Heart right ventricle (tissue), 16 donors: ENCODE data around the gene C10orf67. TPM values are rescaled to one million over a fixed set of nuclear protein-coding genes. Genes with fewer than 3 reads are reported as not detected.

Experiments
- ATAC-seq, 8 donors: fragments of 200-7000 bp; cut with Tn5 transposase; one replicate each; pipeline ENCODE4 v1.9.1; 2020; ENCODE audit warnings: mild to moderate bottlenecking in 8 of 8, moderate library complexity in 8 of 8, moderate number of reproducible peaks in 1 of 8
- DNase-seq, 2 donors: peaks; one replicate each; pipeline ENCODE4 v3.0.0-alpha.2; 2020
- H3K27ac ChIP-seq, 10 donors: fragments of 200-600 bp; sonication (generic) in 2 of 10; one replicate each; pipeline versions ENCODE4 v1.5.0 to v1.8.0; 2020 to 2022; ENCODE audit warnings: mild to moderate bottlenecking in 3 of 10
- H3K27me3 ChIP-seq, 7 donors: fragments of 200-600 bp; one replicate each; pipeline ENCODE4 v1.8.0; 2021 to 2022; ENCODE audit warnings: mild to moderate bottlenecking in 2 of 7
- H3K36me3 ChIP-seq, 9 donors: fragments of 200-600 bp; sonication (generic) in 1 of 9; one replicate each; pipeline versions ENCODE4 v1.5.0 to v1.8.0; 2020 to 2022; ENCODE audit warnings: mild to moderate bottlenecking in 2 of 9
- H3K4me1 ChIP-seq, 9 donors: fragments of 200-600 bp; sonication (generic) in 1 of 9; one replicate each; pipeline versions ENCODE4 v1.5.0 to v1.8.0; 2020 to 2022; ENCODE audit warnings: mild to moderate bottlenecking in 4 of 9
- H3K4me3 ChIP-seq, 10 donors: fragments of 200-600 bp; sonication (generic) in 2 of 10; one replicate each; pipeline versions ENCODE4 v1.5.0 to v1.8.0; 2020 to 2022; ENCODE audit warnings: mild to moderate bottlenecking in 7 of 10, moderate library complexity in 2 of 10
- H3K9me3 ChIP-seq, 11 donors: fragments of 200-600 bp in 10 of 11; sonication (generic) in 2 of 11; one replicate each; pipeline versions ENCODE4 v1.5.0 to v1.8.0; 2013 to 2022; ENCODE audit warnings: mild to moderate bottlenecking in 2 of 11, control low read depth in 1 of 11, moderate library complexity in 1 of 11
- CTCF ChIP-seq, 9 donors: fragments of 200-600 bp; sonication (generic) in 2 of 9; IDR thresholded peaks; one replicate each; pipeline versions ENCODE4 v1.5.0 to v1.8.0; 2021 to 2022; ENCODE audit warnings: antibody characterized with exemption in 9 of 9, mild to moderate bottlenecking in 5 of 9, moderate library complexity in 1 of 9
- WGBS, 2 donors: extraction: QIAGEN DNeasy Blood & Tissue Kit; methylation state at CpG; one replicate each; pipeline ENCODE4 v1.1.7; 2013; ENCODE audit warnings: inconsistent platforms in 1 of 2; 5-methylcytosine and 5-hydroxymethylcytosine counted together
- intact Hi-C, 10 donors: fragments of 100-400 bp; cut with DNase I; formaldehyde crosslinking; loops; one replicate each; pipeline versions ENCODE4 v1.11.1 to v1.14.2; 2022
- polyA plus RNA-seq, 2 donors: library from polyadenylated mRNA; stranded (reverse); fragments of 200-250 nt; gene quantifications; one replicate each; pipeline ENCODE4 v1.2.3, GENCODE V29; 2013
- total RNA-seq, 10 donors: library from RNA; stranded (reverse); fragmentation: NEBNext Ultra II Directional in 3 of 10; extraction: Animal tissue kit (Norgen Biotek cat#: 25700) in 3 of 10; gene quantifications; one replicate each; pipeline versions ENCODE4 v1.2.1 to v1.2.4, GENCODE V29; 2021 to 2023
- donor health status: Arrhythmogenic right ventricular cardiomyopathy.
- donor health status: ischemic (EF 13 %, LVEDD 7.1; RV severe dilation, severe dysfunction).
- donor health status: healthy with polysubstance abuse.
- donor health status: DM: no; HTN: yes; CAD: no.
- donor health status: DM: no; HTN: no; CAD: no.
- donor health status: ischemic (EF 25% LVEDD 6.9; RV normal size, moderate dysfunction).
- donor health status: ischemic (EF 25% LVEDD 5.7; RV mildly dilated, moderate dysfunction).
- donor health status: healthy.
- donor health status: DM: yes; HTN: yes; CAD: no.
- donor health status: Ischemic cardiomyopathy.
- donor health status: ischemic (EF 35%, LVEDD 5.7; RV mildly dilated, moderate dysfunction).
- donor health status: nonischemic (EF 11% LVEDD 7.7; RV severe dilation, severe dysfunction).
- donor health status: DM: yes; HTN: yes; CAD: no.
- donor health status: PGD.
- donor health status: ischemic (EF 29% LVEDD 5.4; RV normal size, mild dysfunction).
- donor health status: nonischemic (EF 23%, LVEDD 6.1; RV moderate dilation, normal function).

C10orf67 gene
- total and polyA plus RNA-seq, 12 donors: 0.15 to 1.5 (median 0.40) TPM

- H3K4me1 ChIP-seq: peaks cover 0 to 4% (median 0%) of the 10 kb centered on the region in 9 donors
- no peak for TF ChIP-seq CTCF (IDR thresholded peaks at IDR 0.05)
- no peaks in the 10 kb centered on the region for H3K9me3 ChIP-seq
- ATAC-seq (no peak), DNase-seq (no peak)
- no peak overlapping the region for H3K4me3 ChIP-seq
- 41 to 44% methylated on average over 12 of the region's 12 CpGs for WGBS, 2 donors
- H3K27ac ChIP-seq: no peak overlapping the region
- peaks cover 0 to 32% (median 18%) of the 10 kb centered on the region in 7 donors for H3K27me3 ChIP-seq
- intact Hi-C loops: loop anchor here in 6 of 10 donors (5.0 to 10.0 kb wide), 8 partner anchors 134 to 1399 kb away; no protein-coding TSS in a partner anchor
- H3K36me3 ChIP-seq: no peaks in the 10 kb centered on the region
These were observed 186.8 kb downstream of the C10orf67 start for GRCh38 chr10:23157691-23158369.

GRCh38 chr10:23157239-23157681, 187.3 kb downstream of the C10orf67 start:
- no peak overlapping the region for H3K27ac ChIP-seq
- intact Hi-C loops: loop anchor here in 6 of 10 donors (5.0 to 10.0 kb wide), 8 partner anchors 135 to 1400 kb away; no protein-coding TSS in a partner anchor
- DNase-seq (no peak), ATAC-seq (no peak)
- TF ChIP-seq CTCF (IDR thresholded peaks at IDR 0.05): no peak
- no peak overlapping the region for H3K4me3 ChIP-seq
- H3K36me3 ChIP-seq: no peaks in the 10 kb centered on the region
- peaks cover 0 to 32% (median 18%) of the 10 kb centered on the region in 7 donors for H3K27me3 ChIP-seq
- no peaks in the 10 kb centered on the region for H3K9me3 ChIP-seq
- H3K4me1 ChIP-seq: peaks cover 0 to 4% (median 0%) of the 10 kb centered on the region in 9 donors
- 62 to 66% methylated on average over 14 of the region's 14 CpGs for WGBS, 2 donors

DNA sequence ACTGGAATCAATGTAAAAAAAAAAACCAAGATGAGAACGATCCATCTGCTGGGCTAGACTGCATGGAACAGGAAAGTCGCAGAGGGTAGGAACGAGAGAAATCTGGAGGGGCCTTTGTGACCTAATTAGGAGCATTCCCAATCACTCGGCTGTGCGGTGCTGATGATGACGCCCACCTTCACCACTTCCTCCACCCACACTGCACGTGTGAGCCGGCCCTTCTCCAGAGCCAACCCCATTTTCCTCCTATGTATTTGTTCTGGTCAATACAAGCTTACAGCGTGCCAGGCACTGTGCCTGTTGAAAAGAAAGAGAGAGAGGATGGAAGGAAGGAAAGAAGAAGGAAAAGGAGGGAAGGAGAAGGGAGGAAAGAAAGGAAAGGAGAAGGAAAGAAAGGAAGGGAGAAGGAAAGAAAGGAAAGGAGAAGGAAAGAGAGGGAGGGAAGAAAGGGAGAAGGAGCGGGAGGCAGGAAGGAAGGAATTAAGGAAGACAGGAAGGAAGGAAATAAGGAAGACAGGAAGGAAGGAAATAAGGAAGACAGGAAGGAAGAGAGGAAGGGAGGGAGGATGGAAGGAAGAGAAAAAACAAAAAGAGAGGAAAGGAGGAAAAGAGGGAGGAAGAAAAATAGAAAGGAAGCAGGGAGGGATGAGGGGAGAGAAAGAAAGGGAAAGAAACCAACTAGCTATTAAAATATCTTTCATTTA, 188.0 kb downstream of the C10orf67 start:
- DNase-seq (no peak), ATAC-seq (no peak)
- TF ChIP-seq CTCF (IDR thresholded peaks at IDR 0.05): no peak
- Histone ChIP-seq H3K36me3 (no peaks in the 10 kb centered on the region), H3K4me1 (peaks cover 0 to 4% (median 0%) of the 10 kb centered on the region in 9 donors), H3K9me3 (no peaks in the 10 kb centered on the region), H3K4me3 (no peak overlapping the region), H3K27ac (no peak overlapping the region), H3K27me3 (peaks cover 0 to 26% (median 16%) of the 10 kb centered on the region in 7 donors)
- intact Hi-C loops: loop anchor here in 6 of 10 donors (5.0 to 10.0 kb wide), 8 partner anchors 136 to 1401 kb away; no protein-coding TSS in a partner anchor
- 62 to 63% methylated on average over 10 of the region's 10 CpGs for WGBS, 2 donors

DNA sequence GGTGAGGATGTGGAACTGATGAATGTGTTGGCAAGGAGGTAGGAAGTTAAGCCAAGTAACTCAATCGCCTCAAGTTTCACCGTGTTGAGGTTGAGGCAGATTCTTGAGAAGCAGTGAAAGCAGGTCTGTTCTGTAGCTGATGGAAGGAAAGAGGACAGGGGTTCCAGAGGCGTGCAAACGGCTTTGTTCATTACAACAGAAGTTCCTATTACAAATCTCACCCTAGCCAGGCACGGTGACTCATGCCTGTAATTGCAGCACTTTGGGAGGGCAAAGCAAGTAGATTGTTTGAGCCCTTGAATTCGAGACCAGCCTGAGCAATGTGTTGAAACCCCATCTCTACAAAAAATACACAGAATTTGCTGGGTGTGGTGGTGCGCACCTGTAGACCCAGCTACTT, 189.4 kb downstream of the C10orf67 start:
- no peak for TF ChIP-seq CTCF (IDR thresholded peaks at IDR 0.05)
- H3K9me3 ChIP-seq: no peaks in the 10 kb centered on the region
- intact Hi-C loops: loop anchor here in 6 of 10 donors (5.0 to 10.0 kb wide), 8 partner anchors 137 to 1402 kb away; no protein-coding TSS in a partner anchor
- H3K27me3 ChIP-seq: peaks cover 0 to 20% (median 13%) of the 10 kb centered on the region in 7 donors
- ATAC-seq (no peak), DNase-seq (no peak)
- H3K4me3 ChIP-seq: no peak overlapping the region
- no peaks in the 10 kb centered on the region for H3K36me3 ChIP-seq
- no peak overlapping the region for H3K27ac ChIP-seq
- peaks cover 0 to 4% (median 0%) of the 10 kb centered on the region in 9 donors for H3K4me1 ChIP-seq
- WGBS, 2 donors: 84 to 85% methylated on average over 7 of the region's 7 CpGs
